HCT116 (cell line): ENCODE measurements around the gene UPK3A. TPM values are rescaled to one million over a fixed set of nuclear protein-coding genes. Genes with fewer than 3 reads are reported as not detected.

Source experiments
- ATAC-seq: fragments of 200-7000 bp; cut with Tn5 transposase; 2 replicates; pipeline ENCODE4 v1.9.1; 2020; ENCODE audit warnings: mild to moderate bottlenecking, moderate library complexity
- BruUV-seq: library from RNA; stranded (reverse); fragments of 400-500 nt; replicated peaks from 2 replicates; lab custom pipeline; 2021; lab: Mats Ljungman, UMichigan
- CTCF ChIA-PET: fragments of 300-600 bp; sonication (Branson Sonifier 250); formaldehyde crosslinking; loops from one replicate; lab custom pipeline; 2021; ENCODE audit warnings: antibody characterized with exemption; lab: Charles Lee
- POLR2A ChIA-PET: fragments of 300-600, 350-600 bp; sonication (Branson Sonifier 250); formaldehyde crosslinking; loops from one replicate; lab custom pipeline; 2021; ENCODE audit warnings: antibody characterized with exemption; lab: Charles Lee
- RAD21 ChIA-PET, 2 experiments: fragments of 300-600 bp; sonication (Branson Sonifier 250); formaldehyde crosslinking; loops; one replicate each; lab custom pipeline; 2023; ENCODE audit warnings: low total read pairs in 2 of 2; ENCODE audit not compliant: uncharacterized antibody in 2 of 2, unreplicated experiment in 2 of 2, low non-redundant PET in 1 of 2; lab: Charles Lee
- DNase-seq: peaks from one replicate; pipeline ENCODE4 v3.0.0-alpha.2; 2010; ENCODE audit warnings: low read depth, low spot score
- H2AFZ ChIP-seq: fragments of 200-600 bp; shearing (Covaris generic), sonication (generic); 2 replicates; pipeline ENCODE4 v1.6.1; 2017; ENCODE audit warnings: low read depth, mixed run types, mixed read lengths, antibody characterized with exemption, low read length; ENCODE audit not compliant: poor library complexity, severe bottlenecking
- H3K27ac ChIP-seq: 2 replicates; pipeline ENCODE4 v1.5.1; 2012; ENCODE audit warnings: low read depth, low read length
- H3K27me3 ChIP-seq: fragments of 200-600 bp; sonication (generic); 2 replicates; pipeline ENCODE4 v1.6.1; 2016; ENCODE audit warnings: mixed run types, low read length, mixed read lengths; ENCODE audit not compliant: insufficient read depth
- H3K36me3 ChIP-seq, 2 experiments: fragments of 200-500 bp in 1 of 2; fragments of 200-600 bp in 1 of 2; sonication (Bioruptor generic) in 1 of 2; sonication (generic) in 1 of 2; 2 replicates each; pipeline versions ENCODE4 v1.5.1 to v1.6.1; 2014 to 2016; ENCODE audit warnings: low read length in 2 of 2, inconsistent platforms in 1 of 2, mixed read lengths in 1 of 2, mixed run types in 1 of 2; ENCODE audit not compliant: insufficient read depth in 2 of 2, control insufficient read depth in 1 of 2
- H3K4me1 ChIP-seq, 2 experiments: fragments of 200-600 bp in 1 of 2; sonication (generic) in 1 of 2; 2 replicates each; pipeline versions ENCODE4 v1.5.1 to v1.6.1; 2012 to 2017; ENCODE audit warnings: low read length in 2 of 2, inconsistent platforms in 1 of 2, mild to moderate bottlenecking in 1 of 2, mixed read lengths in 1 of 2, mixed run types in 1 of 2, moderate library complexity in 1 of 2; ENCODE audit not compliant: insufficient read depth in 2 of 2, control insufficient read depth in 1 of 2
- H3K4me2 ChIP-seq: fragments of 200-600 bp; sonication (generic); 2 replicates; pipeline ENCODE4 v1.6.1; 2017; ENCODE audit warnings: mixed run types, low read length, mixed read lengths
- H3K4me3 ChIP-seq, 2 experiments: fragments of 200-600 bp in 1 of 2; sonication (generic) in 1 of 2; replicated peaks in 1 of 2; 2 replicates each; pipeline ENCODE4 v1.5.1; 2011 to 2016; ENCODE audit warnings: low read length in 2 of 2, control low read depth in 1 of 2, low read depth in 1 of 2, mild to moderate bottlenecking in 1 of 2, mixed read lengths in 1 of 2, mixed run types in 1 of 2
- H3K79me2 ChIP-seq: fragments of 200-600 bp; sonication (generic); 2 replicates; pipeline ENCODE4 v1.6.1; 2017; ENCODE audit warnings: mild to moderate bottlenecking, mixed run types, low read length, moderate library complexity, mixed read lengths; ENCODE audit not compliant: insufficient read depth
- H3K9ac ChIP-seq: fragments of 200-600 bp; sonication (generic); 2 replicates; pipeline ENCODE4 v1.6.1; 2016; ENCODE audit warnings: low read length, mixed read lengths
- H3K9me2 ChIP-seq: fragments of 200-600 bp; sonication (generic), shearing (Covaris generic); 2 replicates; pipeline ENCODE4 v1.6.1; 2017; ENCODE audit warnings: mixed run types, mild to moderate bottlenecking, moderate library complexity; ENCODE audit not compliant: insufficient read depth
- H3K9me3 ChIP-seq, 2 experiments: fragments of 200-500 bp in 1 of 2; fragments of 200-600 bp in 1 of 2; sonication (Bioruptor generic) in 1 of 2; sonication (generic) in 1 of 2; 2 replicates each; pipeline ENCODE4 v1.6.1; 2014 to 2017; ENCODE audit warnings: low read length in 2 of 2, mixed read lengths in 2 of 2, inconsistent platforms in 1 of 2, low read depth in 1 of 2, mild to moderate bottlenecking in 1 of 2, mixed run types in 1 of 2, moderate library complexity in 1 of 2; ENCODE audit not compliant: control insufficient read depth in 1 of 2, insufficient read depth in 1 of 2
- H4K20me1 ChIP-seq: fragments of 200-600 bp; sonication (generic), shearing (Covaris generic); 2 replicates; pipeline ENCODE4 v1.6.1; 2017; ENCODE audit warnings: mixed run types, mild to moderate bottlenecking, moderate library complexity; ENCODE audit not compliant: insufficient read depth
- CEBPB ChIP-seq: IDR thresholded peaks from 2 replicates; pipeline ENCODE4 v1.6.1; 2012; ENCODE audit warnings: low read depth
- CTCF ChIP-seq, 3 experiments: fragments of 200-600 bp in 1 of 3; sonication (generic) in 1 of 3; IDR thresholded peaks in 2 of 3; conservative IDR thresholded peaks in 1 of 3; 2 replicates each; pipeline ENCODE4 v1.5.1; 2012 to 2017; ENCODE audit warnings: low read depth in 2 of 3, low read length in 2 of 3, antibody characterized with exemption in 1 of 3, borderline replicate concordance in 1 of 3, control low read depth in 1 of 3, mild to moderate bottlenecking in 1 of 3, mixed read lengths in 1 of 3, mixed run types in 1 of 3, moderate library complexity in 1 of 3; ENCODE audit not compliant: insufficient read depth in 1 of 3
- EZH2 ChIP-seq: fragments of 200-600 bp; sonication (generic); IDR thresholded peaks from 2 replicates; pipeline ENCODE4 v1.6.1; 2017; ENCODE audit warnings: antibody characterized with exemption, mixed run types
- EZH2phosphoT487 ChIP-seq: fragments of 200-600 bp; IDR thresholded peaks from 2 replicates; pipeline ENCODE4 v1.6.1; 2018; ENCODE audit warnings: antibody characterized with exemption, borderline replicate concordance
- FOSL1 ChIP-seq: IDR thresholded peaks from 2 replicates; pipeline ENCODE4 v1.6.1; 2012; ENCODE audit warnings: low read depth
- POLR2A ChIP-seq: IDR thresholded peaks from 2 replicates; pipeline ENCODE4 v1.7.0; 2011; ENCODE audit warnings: borderline replicate concordance; ENCODE audit not compliant: insufficient read depth, insufficient read length; ENCODE audit errors: extremely low read depth
- SIN3A ChIP-seq: IDR thresholded peaks from 2 replicates; pipeline ENCODE4 v1.6.1; 2012; ENCODE audit warnings: low read depth
- SRF ChIP-seq: IDR thresholded peaks from 2 replicates; pipeline ENCODE4 v1.6.1; 2012; ENCODE audit warnings: low read depth
- ZFX ChIP-seq: fragments of 450-650 bp; IDR thresholded peaks from 2 replicates; pipeline ENCODE4 v1.6.1; 2017
- ZNF274 ChIP-seq: fragments of 200-500 bp; sonication (Bioruptor generic); IDR thresholded peaks from 2 replicates; pipeline ENCODE4 v1.6.1; 2014; ENCODE audit warnings: mild to moderate bottlenecking, low read depth, low read length, inconsistent platforms
- intact Hi-C: fragments of 100-400 bp; cut with micrococcal nuclease; formaldehyde crosslinking; loops from 2 replicates; pipeline ENCODE4 v1.10.0; 2022
- total RNA-seq: library from RNA; stranded (reverse); gene quantifications from one replicate; pipeline ENCODE4 v1.2.1, GENCODE V29; 2021; ENCODE audit not compliant: unreplicated experiment

UPK3A gene
- total RNA-seq, 1 experiment from 2014 or later: not detected

- TF ChIP-seq EZH2phosphoT487: no peak
- no peak for TF ChIP-seq EZH2
- no peak for TF ChIP-seq CEBPB
- TF ChIP-seq CTCF (IDR thresholded peaks at IDR 0.05 in 2 of 3, conservative IDR thresholded peaks at IDR 0.05 in 1 of 3; ENCODE audit: borderline replicate concordance in 1 of 3, insufficient read depth in 1 of 3, low read depth in 2 of 3, low read length in 2 of 3): no peak
- no peak for TF ChIP-seq FOSL1
- TF ChIP-seq POLR2A: no peak
Measured at GRCh38 chr22:45314054-45314721, 29.4 kb downstream of the UPK3A start (continued).

GRCh38 chr22:45314786-45315185 lies 30.0 kb downstream of the UPK3A start:
- no peaks in the 10 kb centered on the region for H3K9me3 ChIP-seq
- POLR2A ChIA-PET: no interaction called here
- no peak overlapping the region for H3K4me3 ChIP-seq
- H3K4me1 ChIP-seq: peaks cover 11 to 14% of the 10 kb centered on the region in 2 experiments; a peak in 3 of 4 replicates
- H3K9me2 ChIP-seq: no peaks in the 10 kb centered on the region
- TF ChIP-seq SRF (no peak), SIN3A (no peak), ZNF274 (no peak), ZFX (no peak), POLR2A (no peak)
- TF ChIP-seq, all 23 proteins: peak for 0
- DNase-seq (no peak), ATAC-seq (no peak)
- RAD21 ChIA-PET: no interaction called here
- H2AFZ ChIP-seq: no peak overlapping the region
- H4K20me1 ChIP-seq: no peaks in the 10 kb centered on the region; the same call in 1 of the 2 replicates
- no peaks in the 10 kb centered on the region for H3K27me3 ChIP-seq
- BruUV-seq: no TSS peak
- no peak overlapping the region for H3K4me2 ChIP-seq
- H3K36me3 ChIP-seq: peaks cover 0 to 2% of the 10 kb centered on the region in 2 experiments; a peak in 2 of 4 replicates
- H3K9ac ChIP-seq: no peak overlapping the region
- CTCF ChIA-PET: no interaction called here
- intact Hi-C loops: no loop called here
- peaks cover 95% of the 10 kb centered on the region for H3K79me2 ChIP-seq
- no peak overlapping the region for H3K27ac ChIP-seq
